ENCODE data around the gene OSER1. TPM values are rescaled to one million over a fixed set of nuclear protein-coding genes. Genes with fewer than 3 reads are reported as not detected.

OSER1 gene
- 48.2 and 49.7 TPM in 2 replicates for total RNA-seq

GRCh38 chr20:44210406-44211176 is at the start of gene OSER1:
TSS of gene OSER1 (minus strand) at chr20:44210771. CDS start at chr20:44206957, 3,814 bp downstream.

DNA sequence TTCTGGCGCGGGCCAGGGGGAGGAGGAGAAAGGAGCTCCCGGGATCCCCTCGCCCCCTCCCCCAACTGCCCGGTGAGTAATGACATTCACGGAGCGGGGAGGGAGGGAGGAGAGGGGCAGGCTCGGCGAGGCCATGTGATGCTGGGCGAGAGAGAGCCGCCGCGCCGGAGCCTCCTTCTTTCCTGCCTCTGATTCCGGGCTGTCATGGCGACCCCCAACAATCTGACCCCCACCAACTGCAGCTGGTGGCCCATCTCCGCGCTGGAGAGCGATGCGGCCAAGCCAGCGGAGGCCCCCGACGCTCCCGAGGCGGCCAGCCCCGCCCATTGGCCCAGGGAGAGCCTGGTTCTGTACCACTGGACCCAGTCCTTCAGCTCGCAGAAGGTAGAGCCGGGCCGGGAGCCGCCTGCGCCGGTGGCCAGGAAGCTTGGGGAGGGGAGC is 36.6 kb upstream of the OSER1 start, which contains the start of gene GDAP1L1:
TSS of gene GDAP1L1 (plus strand) at position 178 of the 441 bp plus-strand sequence. CDS start at position 205, 27 bp downstream.

DNA sequence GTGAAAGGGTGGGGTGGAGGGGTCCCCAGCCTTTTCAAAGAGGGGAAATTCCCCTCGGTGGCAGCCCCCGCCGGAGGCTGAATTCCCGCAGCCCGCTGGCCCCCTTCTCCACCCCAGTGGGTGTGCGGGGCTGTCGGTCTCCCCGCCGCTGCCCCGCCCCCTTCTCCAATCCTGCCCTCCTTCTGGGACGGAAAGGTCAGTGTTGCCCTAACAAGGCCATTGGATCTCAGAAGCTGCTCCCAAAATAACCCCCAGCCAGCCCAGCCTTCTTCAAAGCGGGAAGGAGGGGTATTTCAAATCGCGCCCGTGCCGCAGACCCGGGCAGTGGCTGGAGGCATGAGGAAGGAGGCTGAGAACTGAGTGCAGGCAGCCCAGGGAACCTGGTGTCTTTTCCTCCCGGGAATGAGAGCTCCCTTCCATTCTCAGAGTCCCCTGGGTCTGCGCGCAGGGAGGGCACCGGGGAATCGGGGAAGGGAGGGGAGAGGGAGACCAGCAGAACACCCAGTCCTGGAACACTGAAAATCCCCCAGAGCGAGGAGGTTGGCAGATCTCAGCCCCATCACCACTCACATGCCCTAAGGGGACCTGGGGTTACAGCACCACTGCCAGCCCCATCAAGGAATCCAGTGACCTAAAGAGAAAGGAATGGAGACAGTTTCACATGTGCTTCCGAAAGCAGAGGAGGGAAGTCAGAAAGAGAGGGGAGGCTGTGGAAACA is 23.4 kb downstream of the OSER1 start, which contains the start of gene JPH2:
TSS of gene JPH2 (minus strand) at position 135 of the 718 bp plus-strand sequence. CDS start 483 bp downstream, outside the sequence.

Other genes with a start within 250 kb of the OSER1 start
- gene JPH2, start 23.6 kb downstream of the OSER1 start, total RNA-seq: 0.96 and 2.5 TPM in 2 replicates
- not detected in 2 replicates for gene GDAP1L1, start 36.5 kb upstream of the OSER1 start, total RNA-seq
- gene FITM2, start 100.4 kb upstream of the OSER1 start, total RNA-seq: 6.2 and 8.4 TPM in 2 replicates
- not detected in 2 replicates for gene R3HDML, start 126.3 kb upstream of the OSER1 start, total RNA-seq
- gene HNF4A, start 144.9 kb upstream of the OSER1 start, total RNA-seq: under 0.01 and 0.19 TPM in 2 replicates

All from regular cardiac myocyte (primary cell).